ENCODE results near the gene SLC1A5. TPM values are rescaled to one million over a fixed set of nuclear protein-coding genes. Genes with fewer than 3 reads are reported as not detected.
"Not testable (repeated sequence)": the region's sequence is repeated elsewhere in the genome, so short reads cannot be mapped to it uniquely, and the experiment has no call there.

The SLC1A5 gene
- polyA plus RNA-seq, 2 donors, result 40.3 to 84.4 TPM

DNA sequence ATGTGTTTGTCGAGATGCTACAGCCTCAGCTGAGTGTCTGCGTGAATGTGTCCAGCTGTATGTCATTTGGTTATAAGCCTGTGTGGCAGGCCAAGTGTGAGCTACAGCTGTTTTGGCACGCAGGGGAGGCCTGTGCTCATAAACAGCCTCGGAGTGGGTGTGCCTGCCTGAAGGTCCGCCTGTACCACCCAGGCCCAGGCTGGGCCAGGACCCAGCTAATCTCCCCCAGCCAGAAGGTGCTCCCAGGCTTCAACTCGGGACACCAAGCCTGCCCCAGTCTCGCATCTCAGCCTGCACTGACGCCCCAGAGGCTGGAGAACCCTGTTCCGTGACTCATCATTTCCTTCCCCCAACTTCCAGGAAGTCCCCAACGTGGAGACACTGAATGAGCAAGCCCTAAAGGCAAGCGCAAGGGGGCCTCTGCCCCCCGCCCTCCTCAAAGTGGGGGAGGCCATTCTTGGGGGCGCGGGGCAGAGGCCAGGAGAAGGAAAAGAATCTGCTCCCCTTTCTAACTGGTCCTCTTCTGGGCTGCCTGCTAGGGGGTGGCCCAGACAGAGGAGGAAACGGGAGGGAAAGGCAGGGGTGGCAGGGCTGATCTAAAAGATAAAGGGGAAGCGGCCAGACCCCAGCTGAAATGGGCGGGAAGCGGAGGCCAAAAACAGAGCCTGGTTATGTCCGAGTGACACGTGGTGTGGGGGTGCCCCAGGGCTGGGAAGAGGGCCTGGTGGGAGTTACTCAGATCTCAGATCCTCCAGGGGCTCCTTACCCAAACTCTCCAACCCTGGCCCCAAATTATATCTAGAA, 2.0 kb downstream of the SLC1A5 start:
- WGBS, 2 donors, result 5 to 17% methylated on average over 18 to 20 of the region's 20 CpGs
- Histone ChIP-seq H3K27ac (ENCODE audit: low read depth in 2 of 2, low read length in 1 of 2) (peak overlapping the region; percentile 95 to 97), H3K9me3 (ENCODE audit: control insufficient read depth in 2 of 2, insufficient read depth in 1 of 2, low read depth in 1 of 2, low read length in 1 of 2) (no peaks in the 10 kb centered on the region), H3K4me3 (ENCODE audit: low read depth in 1 of 2, low read length in 2 of 2) (peak overlapping the region; percentile 73 to 87), H3K36me3 (ENCODE audit: control insufficient read depth in 2 of 2, insufficient read depth in 2 of 2, low read length in 1 of 2) (peaks cover 0 to 13% of the 10 kb centered on the region in 2 donors), H3K4me1 (ENCODE audit: control insufficient read depth in 2 of 2, insufficient read depth in 2 of 2, low read length in 1 of 2) (peaks cover 3 to 23% of the 10 kb centered on the region in 2 donors), H3K27me3 (ENCODE audit: control insufficient read depth in 1 of 2, insufficient read depth in 2 of 2, low read length in 2 of 2) (no peaks in the 10 kb centered on the region)

DNA sequence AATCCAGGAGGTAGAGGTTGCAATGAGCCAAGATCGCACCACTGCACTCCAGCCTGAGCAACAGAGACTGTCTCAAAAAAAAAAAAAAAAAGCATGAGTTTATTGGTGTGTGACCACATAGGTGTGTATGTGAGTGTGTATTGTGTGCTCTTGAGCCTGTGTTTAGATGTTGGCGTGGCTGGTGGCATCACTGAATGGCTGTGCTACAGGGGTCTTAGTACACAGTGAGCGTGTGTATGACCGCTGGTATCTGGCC, 2.5 kb downstream of the SLC1A5 start:
- peak overlapping the region; percentile 95 to 97 for H3K27ac ChIP-seq (ENCODE audit: low read depth in 2 of 2, low read length in 1 of 2)
- peak overlapping the region; percentile 73 to 87 for H3K4me3 ChIP-seq (ENCODE audit: low read depth in 1 of 2, low read length in 2 of 2)
- peaks cover 0 to 13% of the 10 kb centered on the region in 2 donors for H3K36me3 ChIP-seq (ENCODE audit: control insufficient read depth in 2 of 2, insufficient read depth in 2 of 2, low read length in 1 of 2)
- H3K27me3 ChIP-seq (ENCODE audit: control insufficient read depth in 1 of 2, insufficient read depth in 2 of 2, low read length in 2 of 2), result no peaks in the 10 kb centered on the region
- H3K4me1 ChIP-seq (ENCODE audit: control insufficient read depth in 2 of 2, insufficient read depth in 2 of 2, low read length in 1 of 2), result peaks cover 3 to 23% of the 10 kb centered on the region in 2 donors
- WGBS, 2 donors, result 41 to 47% methylated on average over 4 of the region's 4 CpGs
- no peaks in the 10 kb centered on the region for H3K9me3 ChIP-seq (ENCODE audit: control insufficient read depth in 2 of 2, insufficient read depth in 1 of 2, low read depth in 1 of 2, low read length in 1 of 2)

DNA sequence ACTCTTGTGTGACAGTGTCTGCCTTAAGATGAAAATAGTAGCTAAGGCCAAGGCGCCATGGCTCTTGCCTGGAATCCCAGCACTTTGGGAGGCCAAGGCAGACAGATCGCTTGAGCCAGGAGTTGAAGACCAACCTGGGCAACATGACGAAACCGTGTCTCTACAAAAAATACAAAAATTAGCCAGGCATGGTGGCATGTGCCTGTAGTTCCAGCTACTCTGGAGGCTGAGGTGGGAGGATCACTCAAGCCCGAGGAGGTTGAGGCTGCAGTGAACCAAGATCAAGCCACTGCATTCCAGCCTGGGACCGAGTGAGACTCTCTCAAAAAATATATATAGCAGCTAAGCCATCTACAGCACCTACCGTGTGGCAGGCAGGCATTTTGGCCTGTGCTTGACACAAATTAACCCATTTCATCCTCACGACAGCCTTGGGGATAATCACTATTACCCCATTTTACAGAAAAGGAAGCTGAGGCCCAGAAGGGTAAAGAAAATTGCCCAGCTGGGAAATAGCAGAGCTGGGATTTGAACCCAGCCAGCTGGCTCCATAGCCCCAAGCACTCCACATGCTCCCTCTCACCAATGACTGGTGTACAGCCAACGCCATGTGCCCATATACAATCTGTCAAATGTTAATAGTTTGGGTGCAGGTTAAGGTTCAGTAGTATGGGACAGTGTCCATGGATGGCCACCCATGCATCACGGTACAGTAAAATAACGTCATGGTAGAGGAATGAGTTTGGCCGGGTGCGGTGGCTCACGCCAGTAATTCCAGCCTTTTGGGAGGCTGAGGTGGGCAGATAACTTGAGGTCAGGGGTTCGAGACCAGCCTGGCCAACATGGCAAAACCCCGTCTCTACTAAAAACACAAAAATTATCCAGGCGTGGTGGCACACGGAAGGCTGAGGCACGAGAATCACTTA, 3.1 kb downstream of the SLC1A5 start:
- WGBS, 2 donors, result 51 to 61% methylated on average over 19 of the region's 19 CpGs
- H3K4me1 ChIP-seq (ENCODE audit: control insufficient read depth in 2 of 2, insufficient read depth in 2 of 2, low read length in 1 of 2), result peaks cover 3 to 23% of the 10 kb centered on the region in 2 donors
- peak overlapping the region; percentile 95 to 97 for H3K27ac ChIP-seq (ENCODE audit: low read depth in 2 of 2, low read length in 1 of 2)
- H3K27me3 ChIP-seq (ENCODE audit: control insufficient read depth in 1 of 2, insufficient read depth in 2 of 2, low read length in 2 of 2), result no peaks in the 10 kb centered on the region
- no peaks in the 10 kb centered on the region for H3K9me3 ChIP-seq (ENCODE audit: control insufficient read depth in 2 of 2, insufficient read depth in 1 of 2, low read depth in 1 of 2, low read length in 1 of 2)
- H3K4me3 ChIP-seq (ENCODE audit: low read depth in 1 of 2, low read length in 2 of 2), result peak overlapping the region; percentile 73 to 87
- peaks cover 0 to 13% of the 10 kb centered on the region in 2 donors for H3K36me3 ChIP-seq (ENCODE audit: control insufficient read depth in 2 of 2, insufficient read depth in 2 of 2, low read length in 1 of 2)

DNA sequence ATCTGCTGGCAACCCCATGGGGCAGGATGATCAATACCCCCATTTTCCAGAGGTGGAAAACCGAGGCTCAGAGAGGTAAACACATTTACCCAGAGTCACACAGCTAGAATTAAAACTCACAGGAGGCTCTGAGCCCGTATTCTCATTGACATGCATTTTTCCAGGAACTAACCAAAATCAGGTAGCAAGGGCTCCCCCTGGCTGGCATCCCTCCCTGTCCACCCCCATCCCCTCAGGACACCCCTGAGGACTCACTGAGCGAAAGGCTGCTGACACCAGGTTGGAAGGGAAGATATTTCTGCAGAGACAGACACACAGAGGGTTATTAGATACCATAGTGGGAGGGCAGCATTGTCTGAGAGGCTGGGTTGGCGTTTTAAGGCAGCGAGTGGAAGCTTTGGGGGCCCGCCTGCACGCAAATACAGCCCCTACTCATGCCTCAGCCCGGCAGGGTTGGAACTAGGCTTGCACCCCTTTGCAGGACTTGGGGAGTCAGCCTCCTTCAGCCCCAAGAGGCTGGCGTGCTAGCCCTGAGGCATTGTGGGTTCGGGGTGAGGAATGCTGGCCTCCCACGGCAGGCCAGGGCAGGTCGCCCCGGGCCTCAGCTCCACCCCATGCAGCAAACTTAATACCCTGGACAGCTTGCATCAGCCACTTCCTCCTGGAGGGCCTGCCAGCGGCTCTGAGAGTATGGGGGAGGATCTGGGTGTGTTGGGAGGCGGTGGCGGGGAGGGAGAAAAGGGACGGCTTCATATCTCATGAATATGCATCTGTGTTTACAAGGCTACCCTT, 3.9 kb downstream of the SLC1A5 start:
- H3K27ac ChIP-seq (ENCODE audit: low read depth in 2 of 2, low read length in 1 of 2), result peak overlapping the region; percentile 95 to 97
- peak overlapping the region; percentile 37 to 73 for H3K4me3 ChIP-seq (ENCODE audit: low read depth in 1 of 2, low read length in 2 of 2)
- H3K27me3 ChIP-seq (ENCODE audit: control insufficient read depth in 1 of 2, insufficient read depth in 2 of 2, low read length in 2 of 2), result no peaks in the 10 kb centered on the region
- H3K4me1 ChIP-seq (ENCODE audit: control insufficient read depth in 2 of 2, insufficient read depth in 2 of 2, low read length in 1 of 2), result peaks cover 3 to 23% of the 10 kb centered on the region in 2 donors
- WGBS, 2 donors, result 19 to 31% methylated on average over 17 of the region's 17 CpGs
- H3K9me3 ChIP-seq (ENCODE audit: control insufficient read depth in 2 of 2, insufficient read depth in 1 of 2, low read depth in 1 of 2, low read length in 1 of 2), result no peaks in the 10 kb centered on the region
- peaks cover 0 to 13% of the 10 kb centered on the region in 2 donors for H3K36me3 ChIP-seq (ENCODE audit: control insufficient read depth in 2 of 2, insufficient read depth in 2 of 2, low read length in 1 of 2)

DNA sequence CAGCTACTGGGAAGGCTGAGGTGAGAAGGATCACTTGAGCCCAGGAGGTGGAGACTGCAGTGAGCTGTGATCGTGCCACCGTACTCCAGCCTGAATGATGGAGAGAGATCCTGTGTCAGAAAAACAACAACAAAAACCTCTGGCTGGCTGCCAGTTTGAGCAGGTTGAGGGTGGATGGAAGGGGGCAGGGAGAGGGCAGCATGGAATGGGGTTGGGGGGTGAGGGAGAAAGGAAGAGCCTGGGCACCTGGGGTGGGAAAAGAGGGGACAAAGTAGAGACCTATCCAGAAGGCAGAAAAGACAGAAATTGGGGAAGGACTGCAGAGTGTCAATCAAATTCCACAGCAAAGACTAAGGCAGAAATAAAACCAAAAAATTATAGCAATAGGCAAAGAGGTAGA, 4.7 kb downstream of the SLC1A5 start:
- Histone ChIP-seq H3K27me3 (ENCODE audit: control insufficient read depth in 1 of 2, insufficient read depth in 2 of 2, low read length in 2 of 2) (no peaks in the 10 kb centered on the region), H3K4me3 (ENCODE audit: low read depth in 1 of 2, low read length in 2 of 2) (peak overlapping the region in 1 of 2 donors; percentile 73), H3K27ac (ENCODE audit: low read depth in 2 of 2, low read length in 1 of 2) (peak overlapping the region in 1 of 2 donors; percentile 95), H3K4me1 (ENCODE audit: control insufficient read depth in 2 of 2, insufficient read depth in 2 of 2, low read length in 1 of 2) (peaks cover 3 to 19% of the 10 kb centered on the region in 2 donors), H3K36me3 (ENCODE audit: control insufficient read depth in 2 of 2, insufficient read depth in 2 of 2, low read length in 1 of 2) (peaks cover 2 to 16% of the 10 kb centered on the region in 2 donors), H3K9me3 (ENCODE audit: control insufficient read depth in 2 of 2, insufficient read depth in 1 of 2, low read depth in 1 of 2, low read length in 1 of 2) (no peaks in the 10 kb centered on the region)
- WGBS, 2 donors, result 45 to 68% methylated on average over 2 of the region's 2 CpGs

DNA sequence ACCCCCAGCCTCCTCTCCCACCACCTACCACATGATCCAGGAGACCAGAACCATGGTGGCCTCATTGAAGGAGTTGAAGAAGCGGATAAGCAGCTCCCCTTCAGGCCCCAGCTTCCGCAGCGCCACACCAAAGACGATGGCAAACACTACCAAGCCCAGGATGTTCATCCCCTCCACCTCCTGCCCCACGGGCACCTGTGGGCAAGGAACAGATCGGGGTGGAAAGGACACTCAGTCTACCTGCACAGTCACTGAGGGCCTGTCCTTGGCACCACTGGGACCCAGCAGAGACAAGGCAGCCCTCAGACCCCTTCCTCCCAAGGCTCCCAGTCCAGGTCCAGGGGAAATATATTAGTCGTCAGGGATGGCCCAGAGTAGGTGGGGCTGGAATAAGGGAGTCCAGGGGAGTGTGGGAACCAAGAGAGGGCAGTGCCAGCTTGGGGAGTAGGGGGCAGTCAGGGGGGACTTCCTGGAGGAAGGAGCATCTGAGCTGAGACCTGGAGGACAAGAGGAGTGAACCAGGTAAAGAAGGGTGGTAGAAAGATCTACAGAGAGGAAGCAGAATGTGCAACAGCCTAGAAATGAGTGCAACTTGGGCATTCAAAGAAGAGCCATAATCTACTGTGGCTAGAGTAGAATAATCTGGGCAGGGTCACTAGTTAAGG, 5.9 kb downstream of the SLC1A5 start:
- Histone ChIP-seq H3K4me3 (ENCODE audit: low read depth in 1 of 2, low read length in 2 of 2) (no peak overlapping the region), H3K36me3 (ENCODE audit: control insufficient read depth in 2 of 2, insufficient read depth in 2 of 2, low read length in 1 of 2) (peaks cover 4 to 18% of the 10 kb centered on the region in 2 donors), H3K27ac (ENCODE audit: low read depth in 2 of 2, low read length in 1 of 2) (no peak overlapping the region), H3K9me3 (ENCODE audit: control insufficient read depth in 2 of 2, insufficient read depth in 1 of 2, low read depth in 1 of 2, low read length in 1 of 2) (no peaks in the 10 kb centered on the region), H3K27me3 (ENCODE audit: control insufficient read depth in 1 of 2, insufficient read depth in 2 of 2, low read length in 2 of 2) (no peaks in the 10 kb centered on the region), H3K4me1 (ENCODE audit: control insufficient read depth in 2 of 2, insufficient read depth in 2 of 2, low read length in 1 of 2) (peaks cover 3 to 17% of the 10 kb centered on the region in 2 donors)
- WGBS, 2 donors, result 91 to 94% methylated on average over 7 of the region's 7 CpGs

DNA sequence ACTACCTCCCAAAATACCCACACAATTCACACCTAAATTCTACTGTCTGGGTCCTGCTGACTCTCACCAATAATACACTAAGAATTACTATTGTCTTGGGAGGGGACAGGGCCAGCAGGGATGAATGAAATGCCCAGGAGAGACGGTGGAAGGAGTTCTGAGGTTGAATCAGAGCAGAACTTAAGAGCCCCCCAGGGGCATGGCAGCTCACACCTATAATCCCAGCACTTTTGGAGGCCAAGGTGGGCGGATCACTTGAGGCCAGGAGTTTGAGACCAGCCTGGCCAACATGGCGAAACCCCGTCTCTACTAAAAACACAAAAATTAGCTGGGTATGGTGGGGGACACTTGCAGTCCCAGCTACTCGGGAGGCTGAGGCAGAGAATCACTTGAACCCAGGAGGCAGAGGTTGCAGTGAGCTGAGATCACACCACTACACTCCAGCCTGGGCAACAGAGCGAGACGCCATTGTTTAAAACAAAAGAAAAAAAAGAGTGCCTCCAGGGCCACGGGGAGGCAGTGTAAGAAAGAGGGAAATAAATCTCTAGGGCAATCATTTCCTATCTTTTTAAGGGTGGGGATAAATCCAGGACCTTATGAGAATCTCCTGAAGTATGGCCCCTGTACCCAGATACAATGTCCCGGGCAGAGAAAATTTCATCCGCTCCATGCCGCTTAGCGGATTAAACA, 10.3 kb downstream of the SLC1A5 start:
- H3K27me3 ChIP-seq (ENCODE audit: control insufficient read depth in 1 of 2, insufficient read depth in 2 of 2, low read length in 2 of 2); H3K9me3 ChIP-seq (ENCODE audit: control insufficient read depth in 2 of 2, insufficient read depth in 1 of 2, low read depth in 1 of 2, low read length in 1 of 2); H3K4me3 ChIP-seq (ENCODE audit: low read depth in 1 of 2, low read length in 2 of 2); H3K27ac ChIP-seq (ENCODE audit: low read depth in 2 of 2, low read length in 1 of 2); H3K4me1 ChIP-seq (ENCODE audit: control insufficient read depth in 2 of 2, insufficient read depth in 2 of 2, low read length in 1 of 2): not testable (repeated sequence)
- 85 to 88% methylated on average over 12 of the region's 12 CpGs for WGBS, 2 donors
- peaks cover 14 to 35% of the 10 kb centered on the region in 2 donors for H3K36me3 ChIP-seq (ENCODE audit: control insufficient read depth in 2 of 2, insufficient read depth in 2 of 2, low read length in 1 of 2)

DNA sequence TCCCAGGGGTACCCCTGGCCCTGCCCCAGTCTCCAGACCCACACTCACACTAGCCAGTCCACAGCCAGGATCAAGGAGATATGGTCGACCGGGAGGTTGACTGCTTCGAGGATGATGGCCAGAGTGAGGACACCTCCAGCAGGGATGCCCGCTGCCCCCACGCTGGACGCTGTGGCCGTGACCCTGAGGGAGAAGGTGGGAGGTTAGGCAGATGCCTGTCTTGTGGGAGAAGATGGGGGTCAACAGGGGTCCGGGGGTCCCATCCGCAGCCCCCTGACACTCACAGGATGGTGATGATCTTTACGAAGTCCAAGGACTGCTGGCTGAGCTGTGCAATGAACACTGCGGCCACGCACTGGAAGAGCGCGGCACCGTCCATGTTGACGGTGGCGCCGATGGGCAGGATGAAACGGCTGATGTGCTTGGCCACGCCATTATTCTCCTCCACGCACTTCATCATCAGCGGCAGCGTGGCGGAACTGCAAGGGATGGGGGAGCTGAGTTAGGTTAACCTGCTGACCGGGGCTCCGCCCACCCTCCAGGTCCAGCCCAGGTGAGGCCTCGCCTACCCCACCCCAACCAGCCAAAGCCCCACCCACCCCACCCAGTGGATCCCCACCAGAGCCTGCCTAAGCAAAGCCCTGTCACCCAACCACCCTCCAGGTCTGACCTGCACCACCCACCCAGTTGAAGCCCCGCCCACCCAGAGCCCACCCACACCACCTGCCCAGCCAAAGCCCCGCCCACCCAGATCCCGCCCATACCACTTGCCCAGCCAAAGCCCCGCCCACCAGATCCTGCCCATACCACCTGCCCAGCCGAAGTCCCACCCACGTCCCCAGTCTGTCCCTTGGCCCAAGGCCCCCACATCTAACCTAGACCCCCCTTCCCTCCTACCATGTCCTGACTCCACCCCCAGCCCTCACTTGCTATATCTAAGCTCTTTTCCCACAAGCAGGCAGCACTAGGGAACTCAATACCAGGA, 11.2 kb downstream of the SLC1A5 start:
- Histone ChIP-seq H3K27me3 (ENCODE audit: control insufficient read depth in 1 of 2, insufficient read depth in 2 of 2, low read length in 2 of 2) (no peaks in the 10 kb centered on the region), H3K4me3 (ENCODE audit: low read depth in 1 of 2, low read length in 2 of 2) (no peak overlapping the region), H3K4me1 (ENCODE audit: control insufficient read depth in 2 of 2, insufficient read depth in 2 of 2, low read length in 1 of 2) (no peaks in the 10 kb centered on the region), H3K36me3 (ENCODE audit: control insufficient read depth in 2 of 2, insufficient read depth in 2 of 2, low read length in 1 of 2) (peaks cover 14 to 26% of the 10 kb centered on the region in 2 donors), H3K27ac (ENCODE audit: low read depth in 2 of 2, low read length in 1 of 2) (no peak overlapping the region), H3K9me3 (ENCODE audit: control insufficient read depth in 2 of 2, insufficient read depth in 1 of 2, low read depth in 1 of 2, low read length in 1 of 2) (no peaks in the 10 kb centered on the region)
- WGBS, 2 donors, result 95 to 96% methylated on average over 32 to 33 of the region's 33 CpGs

All from esophagus (tissue), 2 donors.